HTR-8/SVneo (cell line): Measurements from ENCODE around the gene CLTCL1.
"Not testable (repeated sequence)": the region's sequence is repeated elsewhere in the genome, so short reads cannot be mapped to it uniquely, and the experiment has no call there.

Experiments used
- DNase-seq: peaks from one replicate; pipeline ENCODE4 v3.0.0; 2011; ENCODE audit warnings: low spot score, mixed read lengths; ENCODE audit not compliant: insufficient read length
- FAIRE-seq: peaks from 2 replicates; lab custom pipeline; 2011; peaks lifted over from hg19 to GRCh38; lab: Jason Lieb, UNC

CLTCL1 gene

GRCh38 chr22:19291580-19292457 is at the start of gene CLTCL1:
CLTCL1 (minus strand) TSS chr22:19291719; CDS start chr22:19291641, 78 bp downstream.
- DNase-seq (peak; percentile 90), FAIRE-seq (peak; percentile 51)

- no peak for DNase-seq
- no peak for FAIRE-seq
These were observed 45.6 kb upstream of the CLTCL1 start for GRCh38 chr22:19337137-19337536.

- FAIRE-seq (no peak), DNase-seq (no peak)
These were observed 44.9 kb upstream of the CLTCL1 start for GRCh38 chr22:19336133-19337075.

GRCh38 chr22:19331975-19332374 is 40.5 kb upstream of the CLTCL1 start:
- no peak for DNase-seq
- FAIRE-seq, result no peak

- no peak for FAIRE-seq
- no peak for DNase-seq
These were observed 40.0 kb upstream of the CLTCL1 start for GRCh38 chr22:19331474-19331873.

GRCh38 chr22:19330865-19331418 is 39.4 kb upstream of the CLTCL1 start:
- FAIRE-seq, result no peak
- DNase-seq, result no peak

GRCh38 chr22:19330205-19330604 is 38.7 kb upstream of the CLTCL1 start:
- not testable (repeated sequence) for FAIRE-seq

GRCh38 chr22:19329454-19329853 is 37.9 kb upstream of the CLTCL1 start:
- DNase-seq, result no peak
- FAIRE-seq, result no peak

More at GRCh38 chr22:19330205-19330604, 38.7 kb upstream of the CLTCL1 start:
- DNase-seq, result not testable (repeated sequence)

- FAIRE-seq (no peak), DNase-seq (no peak)
These were observed 33.9 kb upstream of the CLTCL1 start for GRCh38 chr22:19325296-19325948.

- DNase-seq, FAIRE-seq: not testable (repeated sequence)
These were observed 31.9 kb upstream of the CLTCL1 start for GRCh38 chr22:19323420-19323819.

- no peak for DNase-seq
- FAIRE-seq, result no peak
These were observed 30.2 kb upstream of the CLTCL1 start for GRCh38 chr22:19321757-19322156.

GRCh38 chr22:19320136-19320535 is 28.6 kb upstream of the CLTCL1 start:
- not testable (repeated sequence) for DNase-seq, FAIRE-seq

GRCh38 chr22:19319281-19319680 is 27.8 kb upstream of the CLTCL1 start:
- DNase-seq (no peak), FAIRE-seq (no peak)

GRCh38 chr22:19317865-19318264 is 26.3 kb upstream of the CLTCL1 start:
- FAIRE-seq, result no peak

GRCh38 chr22:19307872-19308271 is 16.4 kb upstream of the CLTCL1 start:
- FAIRE-seq, result no peak
- no peak for DNase-seq

More at GRCh38 chr22:19317865-19318264, 26.3 kb upstream of the CLTCL1 start:
- DNase-seq, result no peak

GRCh38 chr22:19306535-19306934 is 15.0 kb upstream of the CLTCL1 start:
- not testable (repeated sequence) for FAIRE-seq, DNase-seq

- FAIRE-seq, result no peak
These were observed 13.0 kb upstream of the CLTCL1 start for GRCh38 chr22:19304547-19304946.

GRCh38 chr22:19303785-19304184 is 12.3 kb upstream of the CLTCL1 start:
- FAIRE-seq (no peak), DNase-seq (no peak)

More at GRCh38 chr22:19304547-19304946, 13.0 kb upstream of the CLTCL1 start:
- no peak for DNase-seq

- DNase-seq, result no peak
- no peak for FAIRE-seq
These were observed 4.2 kb upstream of the CLTCL1 start for GRCh38 chr22:19295733-19296132.
